ENCODE data around the gene GSTCD. TPM values are rescaled to one million over a fixed set of nuclear protein-coding genes. Genes with fewer than 3 reads are reported as not detected.

Gene GSTCD
- total RNA-seq, 1 experiment from 2014 or later: 22.5 TPM

- ATAC-seq (no peak), DNase-seq (ENCODE audit: low read depth, low spot score) (no peak)
- no peaks in the 10 kb centered on the region for H3K9me3 ChIP-seq (ENCODE audit: control insufficient read depth in 1 of 2, insufficient read depth in 1 of 2, low read depth in 1 of 2, low read length in 2 of 2)
- no peak overlapping the region for H3K27ac ChIP-seq (ENCODE audit: low read depth, low read length)
- H4K20me1 ChIP-seq (ENCODE audit: insufficient read depth): 0 out of 2 replicates have a peak, but pooled peaks cover 4% of the 10 kb centered on the region
- TF ChIP-seq EZH2 (IDR thresholded peaks at IDR 0.05) (no peak), SRF (IDR thresholded peaks at IDR 0.05; ENCODE audit: low read depth) (no peak), ZFX (IDR thresholded peaks at IDR 0.05) (no peak), YY1 (IDR thresholded peaks at IDR 0.05; ENCODE audit: extremely low read depth, insufficient replicate concordance, low read depth, low read length) (no peak), ZNF274 (IDR thresholded peaks at IDR 0.05; ENCODE audit: low read depth, low read length) (no peak), REST (IDR thresholded peaks at IDR 0.05; ENCODE audit: low read depth) (no peak), CEBPB (IDR thresholded peaks at IDR 0.05; ENCODE audit: low read depth) (no peak), RAD21 (IDR thresholded peaks at IDR 0.05; ENCODE audit: low read depth) (no peak), FOSL1 (IDR thresholded peaks at IDR 0.05; ENCODE audit: low read depth) (no peak)
- TF ChIP-seq, protein P1, sequence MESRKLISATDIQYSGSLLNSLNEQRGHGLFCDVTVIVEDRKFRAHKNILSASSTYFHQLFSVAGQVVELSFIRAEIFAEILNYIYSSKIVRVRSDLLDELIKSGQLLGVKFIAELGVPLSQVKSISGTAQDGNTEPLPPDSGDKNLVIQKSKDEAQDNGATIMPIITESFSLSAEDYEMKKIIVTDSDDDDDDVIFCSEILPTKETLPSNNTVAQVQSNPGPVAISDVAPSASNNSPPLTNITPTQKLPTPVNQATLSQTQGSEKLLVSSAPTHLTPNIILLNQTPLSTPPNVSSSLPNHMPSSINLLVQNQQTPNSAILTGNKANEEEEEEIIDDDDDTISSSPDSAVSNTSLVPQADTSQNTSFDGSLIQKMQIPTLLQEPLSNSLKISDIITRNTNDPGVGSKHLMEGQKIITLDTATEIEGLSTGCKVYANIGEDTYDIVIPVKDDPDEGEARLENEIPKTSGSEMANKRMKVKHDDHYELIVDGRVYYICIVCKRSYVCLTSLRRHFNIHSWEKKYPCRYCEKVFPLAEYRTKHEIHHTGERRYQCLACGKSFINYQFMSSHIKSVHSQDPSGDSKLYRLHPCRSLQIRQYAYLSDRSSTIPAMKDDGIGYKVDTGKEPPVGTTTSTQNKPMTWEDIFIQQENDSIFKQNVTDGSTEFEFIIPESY (IDR thresholded peaks at IDR 0.05; ENCODE audit: extremely low read depth, insufficient replicate concordance, low read length): no peak
- TF ChIP-seq, protein P2, sequence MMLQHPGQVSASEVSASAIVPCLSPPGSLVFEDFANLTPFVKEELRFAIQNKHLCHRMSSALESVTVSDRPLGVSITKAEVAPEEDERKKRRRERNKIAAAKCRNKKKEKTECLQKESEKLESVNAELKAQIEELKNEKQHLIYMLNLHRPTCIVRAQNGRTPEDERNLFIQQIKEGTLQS (IDR thresholded peaks at IDR 0.05): no peak
- no peaks in the 10 kb centered on the region for H3K9me2 ChIP-seq (ENCODE audit: insufficient read depth)
- POLR2A ChIA-PET: no interaction called here
- CTCF ChIA-PET: no interaction called here
- no peak overlapping the region for H3K4me3 ChIP-seq (replicated peaks in 1 of 2; ENCODE audit: low read depth in 1 of 2, low read length in 2 of 2)
- intact Hi-C loops (cut with micrococcal nuclease): loop anchor here (10.0 kb wide), 1 partner anchor 506 kb away; no protein-coding TSS in a partner anchor
- no peaks in the 10 kb centered on the region for H3K4me1 ChIP-seq (ENCODE audit: control insufficient read depth in 1 of 2, insufficient read depth in 2 of 2, low read length in 2 of 2)
- RAD21 ChIA-PET (ENCODE audit: low non-redundant PET in 1 of 2, low total read pairs in 2 of 2, uncharacterized antibody in 2 of 2, unreplicated experiment in 2 of 2): no interaction called here
- H3K9ac ChIP-seq (ENCODE audit: low read length): no peak overlapping the region
- BruUV-seq (replicated peaks): no TSS peak
- H3K36me3 ChIP-seq (ENCODE audit: control insufficient read depth in 1 of 2, insufficient read depth in 2 of 2, low read length in 2 of 2): peaks cover 3 to 7% of the 10 kb centered on the region in 2 experiments; a peak in 2 of 4 replicates
- H3K79me2 ChIP-seq (ENCODE audit: insufficient read depth, low read length): peaks cover 17% of the 10 kb centered on the region
- H2AFZ ChIP-seq (ENCODE audit: low read depth, low read length, poor library complexity, severe bottlenecking): no peak overlapping the region
- H3K27me3 ChIP-seq (ENCODE audit: insufficient read depth, low read length): no peaks in the 10 kb centered on the region
- no peak overlapping the region for H3K4me2 ChIP-seq (ENCODE audit: low read length)
Measured at GRCh38 chr4:105698607-105699006, 10.0 kb upstream of the GSTCD start.

All from HCT116 (cell line).